K562 (cell line): ENCODE measurements around the gene SCT. TPM values are rescaled to one million over a fixed set of nuclear protein-coding genes. Genes with fewer than 3 reads are reported as not detected.

ENCODE experiments used
- ARID4B ChIP-seq: sonication (generic); formaldehyde crosslinking; IDR thresholded peaks from 2 replicates; pipeline ENCODE4 v1.8.0; 2022; ENCODE audit warnings: mild to moderate bottlenecking, missing genetic modification reagents
- BCOR ChIP-seq: fragments of 450-650 bp; IDR thresholded peaks from 2 replicates; pipeline ENCODE4 v1.6.1; 2016
- FOSL1 ChIP-seq: fragments of 200-800 bp; sonication (Bioruptor generic); conservative IDR thresholded peaks from 2 replicates; pipeline ENCODE4 v1.6.1; 2016; ENCODE audit warnings: missing genetic modification characterization, missing compliant biosample characterization
- FUS ChIP-seq: fragments of 200-400 bp; formaldehyde crosslinking; optimal IDR thresholded peaks from 2 replicates; pipeline ENCODE3; 2017; ENCODE audit warnings: low read depth, low read length
- GABPB2 ChIP-seq: fragments of 250-450 bp; sonication (Bioruptor Pico); conservative IDR thresholded peaks from 2 replicates; pipeline ENCODE4 v1.5.1; 2021; ENCODE audit warnings: mild to moderate bottlenecking
- HNRNPL ChIP-seq: fragments of 200-400 bp; formaldehyde crosslinking; IDR thresholded peaks from 2 replicates; pipeline ENCODE4 v1.6.1; 2017; ENCODE audit warnings: low read depth, mild to moderate bottlenecking, low read length
- KAT2B ChIP-seq: IDR thresholded peaks from one replicate; pipeline ENCODE4 v1.6.1; 2012; ENCODE audit warnings: low read depth, mild to moderate bottlenecking, control low read depth, inconsistent platforms, low read length, moderate library complexity
- MLLT1 ChIP-seq, 2 experiments: fragments of 450-650 bp; IDR thresholded peaks; 2 replicates each; pipeline ENCODE4 v1.6.1; 2016
- NONO ChIP-seq, 2 experiments: fragments of 200-400 bp in 1 of 2; fragments of 450-650 bp in 1 of 2; formaldehyde crosslinking in 1 of 2; IDR thresholded peaks; 2 replicates each; pipeline ENCODE4 v1.6.1; 2017; ENCODE audit warnings: low read depth in 2 of 2, mild to moderate bottlenecking in 2 of 2, moderate library complexity in 2 of 2, low read length in 1 of 2
- NRF1 ChIP-seq, 2 experiments: fragments of 450-650 bp; IDR thresholded peaks in 1 of 2; conservative IDR thresholded peaks in 1 of 2; 2 replicates each; pipeline ENCODE4 v1.6.1; 2014; ENCODE audit warnings: mild to moderate bottlenecking in 2 of 2
- RAD51 ChIP-seq: fragments of 450-650 bp; IDR thresholded peaks from 2 replicates; pipeline ENCODE4 v1.7.1; 2016; ENCODE audit warnings: low read depth, mild to moderate bottlenecking, borderline replicate concordance
- SAFB2 ChIP-seq: fragments of 200-400 bp; formaldehyde crosslinking; IDR thresholded peaks from 2 replicates; pipeline ENCODE4 v1.6.1; 2018; ENCODE audit warnings: borderline replicate concordance, low read length, low read depth, moderate library complexity; ENCODE audit not compliant: severe bottlenecking
- THAP7 ChIP-seq: fragments of 250-450 bp; sonication (Bioruptor Pico); IDR thresholded peaks from 2 replicates; pipeline ENCODE4 v1.5.0; 2021
- THRAP3 ChIP-seq: fragments of 450-650 bp; IDR thresholded peaks from 2 replicates; pipeline ENCODE4 v1.6.1; 2016; ENCODE audit warnings: mild to moderate bottlenecking, inconsistent platforms, borderline replicate concordance
- TRIM24 ChIP-seq, 2 experiments: fragments of 450-650 bp; IDR thresholded peaks; 2 replicates each; pipeline ENCODE4 v1.6.1; 2016
- USF1 ChIP-seq: sonication (generic); formaldehyde crosslinking; IDR thresholded peaks from 2 replicates; pipeline ENCODE4 v1.9.0; 2022; ENCODE audit warnings: mild to moderate bottlenecking, missing genetic modification reagents
- ZC3H11A ChIP-seq: IDR thresholded peaks from 2 replicates; pipeline ENCODE4 v1.6.1; 2012; ENCODE audit warnings: low read depth, low read length, improper control_type of control experiment
- ZC3H4 ChIP-seq: sonication (generic); formaldehyde crosslinking; IDR thresholded peaks from 2 replicates; pipeline ENCODE4 v1.9.0; 2021; ENCODE audit warnings: missing genetic modification reagents, borderline replicate concordance
- ZFPM2 ChIP-seq: fragments of 250-450 bp; sonication (Bioruptor Pico); IDR thresholded peaks from 2 replicates; pipeline ENCODE4 v1.5.1; 2022; ENCODE audit warnings: mild to moderate bottlenecking
- ZNF133 ChIP-seq: fragments of 250-450 bp; sonication (Bioruptor Pico); IDR thresholded peaks from 2 replicates; pipeline ENCODE4 v1.4.0; 2020; ENCODE audit warnings: mild to moderate bottlenecking
- ZNF668 ChIP-seq: fragments of 250-450 bp; sonication (Bioruptor Pico); IDR thresholded peaks from 2 replicates; pipeline ENCODE4 v1.8.0; 2022; ENCODE audit warnings: mild to moderate bottlenecking, inconsistent platforms
- ZNF717 ChIP-seq: fragments of 250-450 bp; sonication (Bioruptor Pico); IDR thresholded peaks from 2 replicates; pipeline ENCODE4 v1.5.0; 2021
- ZNF76 ChIP-seq: fragments of 250-450 bp; sonication (Bioruptor Pico); IDR thresholded peaks from 2 replicates; pipeline ENCODE4 v1.4.0; 2020; ENCODE audit warnings: mild to moderate bottlenecking, moderate library complexity, borderline replicate concordance
- polyA plus RNA-seq, 8 experiments: library from polyadenylated mRNA; depleted of rRNA in 4 of 8; stranded (reverse) in 5 of 8; unstranded in 3 of 8; fragments of >200 nt; fragmentation: Nextera tagmentation in 2 of 8; fragmentation: Illumina TruSeq in 1 of 8; extraction: Ambion mirVana in 2 of 8; extraction: Trizol in 1 of 8; gene quantifications; 2 replicates each; pipeline versions ENCODE4 v1.2.1 to v1.2.3, GENCODE V29; 2011 to 2014; ENCODE audit warnings: inconsistent platforms in 1 of 8, missing spikeins in 1 of 8
- total RNA-seq, 7 experiments: library from RNA; depleted of rRNA in 6 of 7; stranded (reverse); fragments of >200 nt in 6 of 7; fragmentation: Illumina TruSeq in 2 of 7; extraction: Trizol in 2 of 7; gene quantifications; 2 replicates each; pipeline versions ENCODE4 v1.2.1 to v1.2.3, GENCODE V29; 2011 to 2021; ENCODE audit warnings: low replicate concordance in 1 of 7

The SCT gene
- total and polyA plus RNA-seq, 9 of the 15 experiments (the other 6 are each of a cell fraction or from before 2014, with no cell fraction given), result not detected

- no peak for TF ChIP-seq MLLT1 (IDR thresholded peaks at IDR 0.05)
- no peak for TF ChIP-seq THAP7
- TF ChIP-seq THRAP3, result no peak
- no peak for TF ChIP-seq USF1 (CRISPR knock-in tag)
- TF ChIP-seq ZNF76 (CRISPR knock-in tag), result no peak
- no peak for TF ChIP-seq FOSL1 (tag)
- no peak for TF ChIP-seq FUS
- TF ChIP-seq RAD51, result no peak
- TF ChIP-seq KAT2B, result no peak
- TF ChIP-seq NONO (IDR thresholded peaks at IDR 0.05; ENCODE audit: low read depth in 2 of 2, low read length in 1 of 2), result 0 out of 4 replicates have a peak, but pooled peaks of 1 of the 2 experiments have one; percentile 5
- no peak for TF ChIP-seq GABPB2 (CRISPR knock-in tag)
- TF ChIP-seq ZNF668 (CRISPR knock-in tag), result no peak
- TF ChIP-seq TRIM24 (IDR thresholded peaks at IDR 0.05), result no peak
- no peak for TF ChIP-seq ARID4B (CRISPR knock-in tag)
- TF ChIP-seq ZC3H11A, result no peak
- TF ChIP-seq HNRNPL, result no peak
- no peak for TF ChIP-seq ZNF717 (CRISPR knock-in tag)
- TF ChIP-seq ZNF133, result no peak
- TF ChIP-seq SAFB2, result no peak
- no peak for TF ChIP-seq ZFPM2 (CRISPR knock-in tag)
- TF ChIP-seq BCOR, result no peak
- TF ChIP-seq ZC3H4 (CRISPR knock-in tag), result no peak
- TF ChIP-seq NRF1 (conservative IDR thresholded peaks at IDR 0.05 in 1 of 2, IDR thresholded peaks at IDR 0.05 in 1 of 2), result peak; percentile 63 to 71
Measured at GRCh38 chr11:615504-616319, 11.3 kb downstream of the SCT start, which contains the start of gene IRF7 (continued).
